ENCODE measurements around the gene PRKCA. TPM values are rescaled to one million over a fixed set of nuclear protein-coding genes. Genes with fewer than 3 reads are reported as not detected.
A peak's percentile ranks its signal among the peaks of the same experiment; 100 is the strongest.
"Not testable (repeated sequence)": the region's sequence is repeated elsewhere in the genome, so short reads cannot be mapped to it uniquely, and the experiment has no call there.

The PRKCA gene
- total RNA-seq, 2 donors from 2014 or later: 104 to 119 TPM

DNA sequence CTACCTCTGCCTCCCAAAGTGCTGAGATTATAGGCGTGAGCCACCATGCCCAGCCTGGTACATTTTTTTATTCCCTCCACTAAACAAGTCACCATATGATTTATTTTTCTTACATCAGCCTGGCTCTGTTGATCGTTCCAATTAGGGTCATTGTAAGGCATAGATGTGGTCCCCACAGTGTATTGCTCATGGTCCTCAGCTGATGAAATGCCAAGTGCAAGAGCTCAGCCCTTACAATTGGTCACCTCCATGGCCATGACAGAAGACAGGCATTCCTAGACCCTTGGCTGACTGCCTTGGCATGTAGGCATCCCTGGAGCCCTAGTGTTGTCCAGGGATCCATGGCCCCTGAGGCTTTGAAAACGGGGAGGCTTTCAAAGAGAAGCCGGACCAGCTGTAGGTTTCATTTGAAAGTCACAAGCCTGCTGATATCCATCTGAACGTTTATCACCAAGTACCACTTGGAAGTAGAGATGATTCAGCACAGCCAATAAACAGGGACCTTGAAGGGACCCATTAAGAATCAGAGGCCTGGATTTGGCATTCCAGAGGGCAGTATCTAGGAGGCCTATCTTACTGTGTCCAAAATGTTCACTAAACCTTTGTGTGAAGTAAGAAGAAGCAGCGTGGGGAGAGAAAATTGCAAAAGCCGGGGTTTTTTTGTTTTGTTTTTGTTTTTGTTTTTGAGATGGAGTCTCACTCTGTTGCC, 20.6 kb upstream of the PRKCA start:
- Mint-ChIP-seq H3K27ac (no peak overlapping the region), H3K9me3 (peaks cover 0 to 4% of the 10 kb centered on the region in 2 donors), H3K36me3 (peaks cover 0 to 13% of the 10 kb centered on the region in 2 donors)
- DNase-seq (ENCODE audit: low spot score in 2 of 2) (no peak), ATAC-seq (no peak)

DNA sequence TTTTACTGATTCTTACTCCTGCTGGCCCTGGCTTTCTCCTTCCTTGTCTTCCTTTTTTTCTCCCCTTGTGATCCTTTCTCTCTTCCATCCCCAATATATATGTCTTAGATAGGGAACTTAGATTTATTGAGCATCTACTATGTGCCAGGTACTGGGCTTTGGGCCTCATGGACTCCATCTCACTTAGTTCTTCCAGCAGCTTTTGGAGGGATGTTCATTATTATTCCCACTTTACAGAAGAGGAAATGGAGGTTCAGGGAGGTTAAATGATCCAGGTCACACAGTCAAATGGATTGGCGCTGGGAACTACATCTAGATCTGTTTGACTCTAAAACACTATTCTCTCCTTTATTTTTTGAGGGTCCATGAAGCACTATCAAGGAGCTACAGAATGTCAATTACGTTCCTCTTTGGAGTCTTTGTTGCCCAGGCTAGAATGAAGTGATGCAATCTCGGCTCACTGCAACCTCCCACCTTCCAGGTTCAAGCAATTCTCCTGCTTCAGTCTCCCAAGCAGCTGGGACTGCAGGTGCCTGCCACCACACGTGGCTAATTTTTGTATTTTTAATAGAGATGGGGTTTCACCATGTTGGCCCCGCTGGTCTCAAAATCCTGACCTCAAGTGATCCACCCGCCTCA, 19.0 kb upstream of the PRKCA start:
- no peak overlapping the region for H3K27ac Mint-ChIP-seq
- H3K36me3 Mint-ChIP-seq: peaks cover 0 to 18% of the 10 kb centered on the region in 2 donors
- peaks cover 0 to 4% of the 10 kb centered on the region in 2 donors for H3K9me3 Mint-ChIP-seq
- DNase-seq (ENCODE audit: low spot score in 2 of 2) (no peak), ATAC-seq (no peak)

DNA sequence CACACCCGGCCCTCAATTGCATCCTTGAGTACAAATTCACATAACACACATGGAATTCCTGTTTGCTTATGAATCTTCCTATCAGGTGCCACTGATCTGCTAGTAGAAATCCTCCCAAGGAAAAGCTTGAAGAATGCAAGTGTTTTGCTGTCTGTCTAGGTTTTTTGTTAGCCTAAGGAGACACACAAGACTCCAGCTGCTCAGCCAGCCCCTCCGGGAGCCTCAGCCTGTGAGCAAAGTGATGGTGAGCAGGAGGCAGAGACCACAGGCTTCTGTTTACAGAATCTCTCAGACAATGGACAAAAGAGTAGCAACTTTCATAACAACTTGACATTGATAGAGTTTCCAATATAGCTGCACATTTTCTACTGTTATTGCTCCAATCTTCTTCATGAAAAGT, 18.4 kb upstream of the PRKCA start:
- H3K36me3 Mint-ChIP-seq: peaks cover 0 to 18% of the 10 kb centered on the region in 2 donors
- H3K9me3 Mint-ChIP-seq: peaks cover 0 to 4% of the 10 kb centered on the region in 2 donors
- DNase-seq (ENCODE audit: low spot score in 2 of 2): no peak
- H3K27ac Mint-ChIP-seq: no peak overlapping the region
- ATAC-seq: no peak

DNA sequence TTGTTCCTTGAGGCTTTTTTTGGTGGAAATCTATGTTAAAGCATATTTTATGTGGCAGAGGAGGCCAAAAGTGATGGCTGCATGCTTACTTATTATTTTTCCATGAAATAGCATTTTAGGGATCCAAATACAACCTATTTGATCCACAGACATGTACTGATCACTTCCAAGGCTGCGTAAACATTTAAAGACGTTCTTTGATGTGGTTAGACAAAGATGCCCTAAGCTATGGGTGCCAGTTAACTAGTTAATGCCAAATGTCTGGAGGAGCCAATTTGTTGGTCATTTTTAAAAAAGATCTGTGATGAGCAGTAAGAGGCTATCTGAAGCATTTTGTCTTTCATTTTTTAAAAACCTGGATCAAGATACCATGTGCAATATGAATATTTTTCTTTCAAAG, 17.3 kb upstream of the PRKCA start:
- H3K9me3 Mint-ChIP-seq: peaks cover 0 to 4% of the 10 kb centered on the region in 2 donors

DNA sequence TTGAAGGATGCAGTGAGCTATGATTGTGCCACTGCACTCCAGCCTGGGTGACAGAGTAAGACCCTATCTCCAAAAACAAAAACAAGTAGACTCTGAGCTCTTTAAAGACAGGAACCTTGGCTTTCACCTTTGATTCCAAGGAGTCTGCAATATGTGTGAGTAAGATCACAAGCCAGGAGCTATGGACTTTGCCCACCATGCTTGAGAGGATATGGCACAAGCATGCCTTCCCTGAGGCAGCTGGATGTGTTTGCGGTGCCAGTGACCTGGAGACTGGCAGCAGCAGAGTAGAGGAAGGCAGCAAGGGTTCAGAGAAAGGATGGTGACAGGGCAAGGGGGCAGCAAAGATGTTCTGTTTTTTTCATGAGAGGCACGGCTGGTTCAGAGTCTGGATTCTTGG, 14.5 kb upstream of the PRKCA start:
- H3K9me3 Mint-ChIP-seq: peaks cover 0 to 4% of the 10 kb centered on the region in 2 donors
- no peak for ATAC-seq
- no peak overlapping the region for H3K27ac Mint-ChIP-seq
- peaks cover 0 to 18% of the 10 kb centered on the region in 2 donors for H3K36me3 Mint-ChIP-seq
- DNase-seq (ENCODE audit: low spot score in 2 of 2): no peak

More for the DNA sequence above, 17.3 kb upstream of the PRKCA start:
- Mint-ChIP-seq H3K36me3 (peaks cover 0 to 18% of the 10 kb centered on the region in 2 donors), H3K27ac (peak overlapping the region in 1 of 2 donors; percentile 90)
- ATAC-seq (no peak), DNase-seq (ENCODE audit: low spot score in 2 of 2) (no peak)

DNA sequence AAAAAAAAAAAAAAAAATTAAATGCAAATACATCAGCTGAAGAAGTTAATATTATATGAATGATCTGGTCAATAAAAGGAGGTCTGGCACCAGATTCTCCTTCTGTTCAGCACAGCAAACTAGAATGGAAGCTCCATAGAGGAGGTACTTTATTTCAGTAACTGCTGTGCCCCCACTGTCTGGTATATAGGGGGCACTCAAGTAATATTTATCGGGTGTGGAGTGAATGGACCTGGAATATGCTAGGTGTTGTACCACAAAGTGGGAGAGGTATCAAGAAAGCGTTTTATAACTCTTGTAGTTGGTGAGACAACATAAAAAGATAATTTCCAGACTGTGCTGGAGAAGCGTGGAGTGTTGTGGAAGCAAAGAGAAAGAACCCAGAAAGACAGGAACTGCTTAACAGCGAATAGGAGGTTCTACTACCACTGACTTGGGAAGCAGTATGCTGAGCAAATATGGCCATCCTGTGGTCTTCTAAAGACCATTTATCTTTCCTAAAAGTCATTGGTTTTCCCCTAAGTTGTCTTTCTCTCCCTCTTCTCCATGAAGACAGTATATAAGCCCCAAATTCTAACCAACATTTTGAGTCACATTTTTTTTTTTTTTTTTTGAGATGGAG, 12.2 kb upstream of the PRKCA start:
- no peak overlapping the region for H3K27ac Mint-ChIP-seq
- peaks cover 0 to 14% of the 10 kb centered on the region in 2 donors for H3K36me3 Mint-ChIP-seq
- ATAC-seq: no peak

DNA sequence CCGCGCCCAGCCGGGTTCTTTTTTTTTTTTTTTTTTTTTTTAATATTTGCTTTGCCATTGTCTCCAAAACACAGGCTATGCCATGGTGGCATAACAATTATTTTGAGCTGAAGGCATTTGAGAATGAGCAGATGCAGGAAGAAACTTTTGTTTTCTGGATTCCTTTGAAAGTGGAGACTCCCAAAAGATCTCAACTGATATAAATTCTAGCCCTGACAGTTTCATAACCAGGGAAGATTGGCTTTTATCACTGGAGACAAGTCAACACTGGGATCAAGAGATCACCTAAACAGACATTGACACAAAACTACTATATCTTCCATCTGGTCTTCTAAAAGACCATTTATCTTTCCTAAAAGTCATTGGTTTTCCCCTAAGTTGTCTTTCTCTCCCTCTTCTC, 10.1 kb upstream of the PRKCA start:
- no peak for DNase-seq (ENCODE audit: low spot score in 2 of 2)
- Mint-ChIP-seq H3K27ac (no peak overlapping the region), H3K9me3 (no peaks in the 10 kb centered on the region), H3K36me3 (no peaks in the 10 kb centered on the region)
- ATAC-seq: no peak

More for the DNA sequence above, 12.2 kb upstream of the PRKCA start:
- DNase-seq (ENCODE audit: low spot score in 2 of 2): no peak
- no peaks in the 10 kb centered on the region for H3K9me3 Mint-ChIP-seq

DNA sequence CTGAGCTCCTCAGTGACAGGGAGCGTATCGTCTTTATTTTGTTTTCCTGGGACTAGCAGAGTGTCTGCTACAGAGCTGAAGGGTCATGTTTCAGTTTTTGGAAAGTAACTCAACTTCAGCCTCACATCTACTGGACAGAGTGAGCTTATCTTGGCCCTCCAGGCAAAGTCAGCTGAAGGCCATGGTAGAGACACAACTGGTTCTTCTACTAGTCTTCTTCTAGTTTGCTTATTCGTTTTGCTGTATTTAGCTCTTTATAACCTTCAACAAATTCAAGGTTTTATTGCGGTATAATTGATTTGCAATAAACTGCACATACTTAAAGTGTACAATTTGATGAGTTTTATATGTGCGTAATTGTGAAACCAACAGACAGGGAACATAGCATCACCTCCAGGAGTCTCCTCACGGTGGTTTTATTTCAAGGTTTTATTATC, 6.1 kb upstream of the PRKCA start:
- Mint-ChIP-seq H3K36me3 (peaks cover under 1 to 17% of the 10 kb centered on the region in 2 donors), H3K27ac (no peak overlapping the region), H3K9me3 (no peaks in the 10 kb centered on the region)
- DNase-seq (ENCODE audit: low spot score in 2 of 2) (no peak), ATAC-seq (no peak)

DNA sequence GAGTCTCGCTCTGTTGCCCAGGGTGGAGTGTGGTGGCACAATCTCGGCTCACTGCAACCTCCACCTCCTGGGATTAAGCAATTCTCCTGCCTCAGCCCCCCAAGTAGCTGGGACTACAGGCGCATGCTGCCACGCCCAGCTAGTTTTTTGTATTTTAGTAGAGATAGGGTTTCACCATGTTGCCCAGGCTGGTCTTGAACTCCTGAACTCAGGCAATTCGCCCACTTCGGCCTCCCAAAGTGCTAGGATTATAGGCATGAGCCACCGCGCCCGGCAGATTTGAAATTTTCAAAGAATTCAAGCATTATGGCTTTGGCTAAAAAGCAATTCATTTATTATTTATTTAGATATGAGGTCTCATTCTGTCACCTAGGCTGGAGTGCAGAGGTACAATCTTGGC, 5.0 kb upstream of the PRKCA start:
- not testable (repeated sequence) for H3K27ac Mint-ChIP-seq; H3K9me3 Mint-ChIP-seq; DNase-seq (ENCODE audit: low spot score in 2 of 2); ATAC-seq
- peaks cover 6 to 22% of the 10 kb centered on the region in 2 donors for H3K36me3 Mint-ChIP-seq

DNA sequence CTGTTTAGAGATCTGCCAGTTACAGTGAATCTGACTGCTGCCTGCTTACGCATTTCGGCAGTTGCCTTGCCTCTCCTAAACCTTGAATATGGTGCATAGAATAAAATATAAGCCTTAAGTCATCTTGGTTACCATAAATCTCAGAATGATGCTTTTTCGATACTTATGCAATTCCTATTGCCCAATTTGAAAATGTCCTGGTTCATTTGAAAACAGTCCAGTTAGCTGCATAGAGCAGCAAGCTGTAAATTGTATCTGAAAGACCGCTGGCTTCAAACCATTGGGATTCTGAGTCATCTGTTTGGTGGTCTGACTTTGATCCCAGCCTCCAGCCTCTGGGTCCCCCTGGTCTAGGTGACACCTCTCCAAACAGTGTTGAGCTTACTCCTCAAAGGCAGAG, 2.7 kb upstream of the PRKCA start:
- no peak overlapping the region for H3K27ac Mint-ChIP-seq
- DNase-seq (ENCODE audit: low spot score in 2 of 2): no peak
- ATAC-seq: no peak
- no peaks in the 10 kb centered on the region for H3K9me3 Mint-ChIP-seq
- peaks cover 21 to 38% of the 10 kb centered on the region in 2 donors for H3K36me3 Mint-ChIP-seq

DNA sequence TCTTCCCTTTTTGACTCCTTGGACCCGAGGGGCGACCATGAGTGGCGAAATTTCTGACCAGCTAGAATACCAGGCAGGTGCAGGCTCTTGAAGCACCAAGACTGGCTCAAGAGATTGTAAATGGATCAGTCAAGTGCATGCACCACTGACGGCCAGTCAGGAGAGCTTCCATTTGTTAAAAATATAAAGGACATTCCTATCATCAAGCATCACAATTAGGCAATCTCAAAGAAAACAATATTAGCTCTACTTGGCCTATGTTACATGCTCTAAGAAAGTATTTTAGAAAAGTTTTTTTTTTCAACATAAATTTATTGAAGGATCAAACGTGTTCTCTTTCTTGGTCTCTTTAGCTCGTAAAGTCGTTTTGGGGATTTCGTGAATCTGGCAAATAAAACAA, 1.5 kb upstream of the PRKCA start:
- ATAC-seq: no peak
- Mint-ChIP-seq H3K36me3 (peaks cover 25 to 47% of the 10 kb centered on the region in 2 donors), H3K27ac (no peak overlapping the region), H3K9me3 (no peaks in the 10 kb centered on the region)
- DNase-seq (ENCODE audit: low spot score in 2 of 2): no peak

DNA sequence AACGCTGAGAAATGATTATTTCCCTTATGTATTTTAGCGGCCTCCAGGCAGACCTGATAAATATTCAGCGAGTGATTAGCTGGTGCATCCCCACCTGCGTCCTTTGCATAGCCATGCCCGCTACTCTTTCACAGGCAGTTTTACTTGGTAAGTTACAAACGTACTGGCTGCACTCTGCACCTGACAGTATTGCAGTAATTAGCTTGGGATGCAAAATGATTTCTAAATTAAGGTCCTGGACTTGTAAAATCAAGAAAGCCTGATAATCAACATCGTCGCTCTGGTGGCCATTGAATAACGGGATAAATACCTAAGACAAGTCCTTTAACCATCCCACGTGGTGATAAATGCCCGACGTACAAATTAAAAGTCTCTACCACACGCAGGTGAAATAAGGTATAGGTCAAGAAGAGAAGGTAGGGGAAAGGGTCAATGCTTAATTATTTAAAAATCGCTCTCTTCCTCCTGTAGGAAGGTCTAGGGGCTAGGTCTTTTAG, 998 bp upstream of the PRKCA start:
- H3K36me3 Mint-ChIP-seq: peaks cover 29 to 51% of the 10 kb centered on the region in 2 donors
- no peaks in the 10 kb centered on the region for H3K9me3 Mint-ChIP-seq
- DNase-seq (ENCODE audit: low spot score in 2 of 2) (no peak), ATAC-seq (no peak)
- peak overlapping the region; percentile 85 to 96 for H3K27ac Mint-ChIP-seq

DNA sequence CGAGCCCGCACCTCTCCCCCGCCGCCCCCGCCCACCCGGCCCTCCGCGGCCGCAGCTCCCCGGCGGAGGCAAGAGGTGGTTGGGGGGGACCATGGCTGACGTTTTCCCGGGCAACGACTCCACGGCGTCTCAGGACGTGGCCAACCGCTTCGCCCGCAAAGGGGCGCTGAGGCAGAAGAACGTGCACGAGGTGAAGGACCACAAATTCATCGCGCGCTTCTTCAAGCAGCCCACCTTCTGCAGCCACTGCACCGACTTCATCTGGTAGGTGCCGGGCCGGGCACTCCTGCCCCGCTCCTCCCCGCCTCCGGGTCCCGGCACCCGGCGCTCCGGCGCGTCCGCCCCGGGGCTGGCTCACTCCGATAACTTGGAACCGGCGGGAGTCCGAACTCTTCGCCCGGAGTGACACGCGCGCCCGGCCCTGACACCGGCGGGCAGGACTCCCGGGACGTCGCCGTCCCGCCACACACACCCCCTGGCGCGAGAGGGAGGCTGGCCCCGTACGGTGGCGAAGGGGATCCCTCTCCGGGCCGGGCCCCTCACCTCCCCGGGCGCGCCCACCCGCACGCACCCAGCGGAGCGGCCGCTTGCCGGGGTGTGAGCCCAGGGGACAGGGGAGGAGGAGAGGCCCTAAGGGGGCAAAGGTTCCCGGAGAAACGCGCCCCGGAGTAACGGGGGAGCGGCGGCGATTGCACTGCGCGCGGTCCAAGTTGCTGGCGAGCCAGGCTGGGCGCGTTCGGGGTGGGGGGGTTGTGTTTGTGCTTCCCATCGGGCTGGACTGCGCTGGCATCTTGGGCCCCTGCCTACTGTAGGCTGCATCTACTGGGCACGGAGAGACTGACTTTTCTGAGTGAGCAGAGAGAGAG, 581 bp downstream of the PRKCA start:
- ATAC-seq (peak; percentile 15 to 33), DNase-seq (ENCODE audit: low spot score in 2 of 2) (peak; percentile 57 to 75)
- no peaks in the 10 kb centered on the region for H3K9me3 Mint-ChIP-seq
- H3K27ac Mint-ChIP-seq: peak overlapping the region; percentile 89 to 98
- peaks cover 40 to 67% of the 10 kb centered on the region in 2 donors for H3K36me3 Mint-ChIP-seq

DNA sequence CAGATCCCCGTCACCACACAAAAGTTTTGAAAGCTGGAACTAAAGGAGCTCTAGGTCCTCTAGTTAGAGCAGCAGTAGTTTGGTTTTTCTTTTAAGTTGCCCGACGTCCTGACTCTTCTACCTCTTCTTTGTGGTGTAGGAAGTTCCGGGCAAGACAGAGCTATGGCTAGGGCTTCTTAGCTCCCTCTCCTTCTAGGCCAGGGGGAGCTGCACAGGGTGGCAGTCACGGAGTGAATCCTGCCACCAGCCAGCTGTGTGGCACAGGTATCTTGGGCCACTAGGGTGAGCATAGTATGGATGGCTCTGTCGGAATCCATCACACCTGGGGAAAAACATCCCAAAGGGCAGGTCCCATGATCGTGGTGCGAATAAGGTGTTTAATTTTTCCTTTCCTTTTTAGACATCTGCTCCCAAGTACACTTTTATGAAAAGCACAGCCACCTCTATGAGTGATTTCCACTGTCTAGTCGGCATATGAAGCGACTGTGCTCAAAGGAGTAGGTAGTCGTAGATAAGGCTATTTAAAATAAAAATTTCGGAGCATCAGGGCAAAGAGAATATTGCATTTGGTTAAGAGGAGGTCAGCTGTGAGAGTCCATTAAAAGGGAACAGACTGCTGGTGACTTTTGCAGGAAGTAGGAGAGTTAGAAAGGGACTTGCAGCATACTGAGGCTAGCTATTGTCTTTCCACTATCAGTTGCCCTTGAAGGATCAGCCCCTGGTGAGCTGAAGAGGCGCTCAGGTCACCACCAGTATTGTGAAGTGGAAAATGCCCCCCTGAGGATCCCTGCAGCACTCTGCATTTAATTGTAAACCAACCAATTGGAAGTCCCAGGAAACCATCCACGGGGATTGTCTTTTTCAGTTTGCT, 2.1 kb downstream of the PRKCA start:
- Mint-ChIP-seq H3K27ac (peak overlapping the region; percentile 89 to 98), H3K36me3 (peaks cover 55 to 81% of the 10 kb centered on the region in 2 donors), H3K9me3 (no peaks in the 10 kb centered on the region)
- peak in 1 of 2 donors; percentile 54 for DNase-seq (ENCODE audit: low spot score in 2 of 2)
- ATAC-seq: peak; percentile 28 to 46

DNA sequence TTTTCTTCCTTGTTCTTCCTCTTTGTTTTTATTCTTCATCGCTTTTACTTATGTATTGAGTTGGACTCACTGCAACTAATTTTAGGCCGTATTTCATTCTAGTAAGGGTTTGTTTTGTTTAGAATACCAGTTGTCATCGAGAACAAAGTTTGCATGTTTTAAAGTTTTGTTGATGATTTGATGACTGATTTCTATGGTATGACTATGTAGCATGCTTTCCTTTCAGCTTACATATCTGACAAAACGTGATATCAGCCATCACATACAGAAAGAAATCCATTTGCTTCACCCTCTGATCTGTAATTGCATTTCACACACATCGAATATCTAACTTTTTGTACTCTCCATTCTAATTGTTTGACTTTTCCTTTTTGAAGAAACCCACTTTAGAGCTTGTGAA, 4.0 kb downstream of the PRKCA start:
- Mint-ChIP-seq H3K36me3 (peaks cover 68 to 79% of the 10 kb centered on the region in 2 donors), H3K27ac (peak overlapping the region; percentile 89 to 98), H3K9me3 (no peaks in the 10 kb centered on the region)
- DNase-seq (ENCODE audit: low spot score in 2 of 2) (no peak), ATAC-seq (peak; percentile 9 to 47)
